Stimulated activated CD4-positive, alpha-beta T cell treated with anti-CD3 and anti-CD28 coated beads, Interleukin-4, amount 100 ng/mL, for 24 hours (primary cell): Measurements from ENCODE around the gene LONP2.

Experiments used
- DNase-seq: peaks from one replicate; pipeline ENCODE4 v3.0.0-alpha.2; 2020

LONP2 gene

DNA sequence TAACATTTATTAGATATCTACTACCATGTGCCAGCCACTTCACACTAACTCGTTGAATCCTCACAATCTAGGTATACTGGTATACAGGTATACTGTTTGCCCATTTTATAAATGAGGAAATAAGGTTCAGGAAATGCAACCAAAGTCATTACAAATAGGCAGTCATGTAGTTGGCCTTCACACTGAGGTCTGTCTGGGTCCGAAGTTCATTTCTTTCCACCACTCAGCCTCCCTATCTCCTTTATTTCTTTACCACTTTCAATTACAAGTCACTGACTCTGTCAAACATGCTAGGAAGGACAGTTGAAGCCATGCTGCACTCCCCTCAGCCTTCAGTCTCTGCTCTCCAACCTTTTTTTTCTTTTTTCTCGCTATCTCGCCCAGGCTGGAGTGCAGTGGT, 161.8 kb downstream of the LONP2 start:
- no peak for DNase-seq
